SHP77 treated with DMSO at 0.1 percent for 48 hours (cell line): ENCODE measurements around the gene ZG16B.
A peak's percentile ranks its signal among the peaks of the same experiment; 100 is the strongest.

Experiments
- DNase-seq: peaks from one replicate; lab custom pipeline; 2025; lab: John Stamatoyannopoulos, UW

ZG16B gene, protein sequence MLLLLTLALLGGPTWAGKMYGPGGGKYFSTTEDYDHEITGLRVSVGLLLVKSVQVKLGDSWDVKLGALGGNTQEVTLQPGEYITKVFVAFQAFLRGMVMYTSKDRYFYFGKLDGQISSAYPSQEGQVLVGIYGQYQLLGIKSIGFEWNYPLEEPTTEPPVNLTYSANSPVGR

DNA sequence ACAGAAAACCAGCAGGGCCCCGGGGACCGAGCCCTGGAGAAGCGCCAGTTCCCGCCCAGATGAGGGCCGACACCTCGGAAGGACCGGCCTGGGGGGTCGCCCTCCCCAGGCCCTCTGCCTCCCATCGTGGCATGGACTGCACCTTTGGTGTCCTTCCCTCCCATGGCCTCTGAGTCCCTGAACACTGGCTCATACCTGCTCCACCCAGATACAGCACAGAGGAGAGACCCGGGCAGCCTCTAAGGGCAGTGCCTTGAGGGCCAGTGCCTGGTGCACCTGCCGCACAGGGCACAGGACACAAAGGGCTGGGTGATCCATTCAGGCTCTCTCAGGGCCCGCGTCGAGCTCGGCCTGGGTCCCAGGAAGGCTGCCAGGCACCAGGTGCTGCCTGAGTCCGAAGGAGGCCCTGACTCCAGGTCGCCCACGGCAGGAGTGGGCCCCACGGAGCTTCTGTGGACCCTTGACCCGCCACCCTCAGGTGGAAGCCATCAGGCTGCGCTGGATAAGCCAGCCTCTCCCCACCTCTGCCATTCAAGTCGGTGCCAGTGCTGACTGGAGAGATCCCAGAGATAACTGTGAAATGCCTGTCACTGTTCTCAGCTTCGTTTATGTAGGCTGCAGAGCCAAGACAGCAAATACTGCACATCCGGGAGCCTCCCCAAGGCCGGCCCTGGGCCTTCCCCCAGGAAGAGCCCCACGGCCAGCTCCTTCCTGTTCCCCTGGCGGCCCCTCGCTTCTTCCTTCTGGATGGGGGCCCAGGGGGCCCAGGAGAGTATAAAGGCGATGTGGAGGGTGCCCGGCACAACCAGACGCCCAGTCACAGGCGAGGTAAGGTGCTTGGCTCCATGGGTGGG is at the start of gene ZG16B:
ZG16B (plus strand) TSS at position 803 of the 854 bp plus-strand sequence. CDS start 139 bp downstream, outside the sequence.
- DNase-seq = peak; percentile 4

DNA sequence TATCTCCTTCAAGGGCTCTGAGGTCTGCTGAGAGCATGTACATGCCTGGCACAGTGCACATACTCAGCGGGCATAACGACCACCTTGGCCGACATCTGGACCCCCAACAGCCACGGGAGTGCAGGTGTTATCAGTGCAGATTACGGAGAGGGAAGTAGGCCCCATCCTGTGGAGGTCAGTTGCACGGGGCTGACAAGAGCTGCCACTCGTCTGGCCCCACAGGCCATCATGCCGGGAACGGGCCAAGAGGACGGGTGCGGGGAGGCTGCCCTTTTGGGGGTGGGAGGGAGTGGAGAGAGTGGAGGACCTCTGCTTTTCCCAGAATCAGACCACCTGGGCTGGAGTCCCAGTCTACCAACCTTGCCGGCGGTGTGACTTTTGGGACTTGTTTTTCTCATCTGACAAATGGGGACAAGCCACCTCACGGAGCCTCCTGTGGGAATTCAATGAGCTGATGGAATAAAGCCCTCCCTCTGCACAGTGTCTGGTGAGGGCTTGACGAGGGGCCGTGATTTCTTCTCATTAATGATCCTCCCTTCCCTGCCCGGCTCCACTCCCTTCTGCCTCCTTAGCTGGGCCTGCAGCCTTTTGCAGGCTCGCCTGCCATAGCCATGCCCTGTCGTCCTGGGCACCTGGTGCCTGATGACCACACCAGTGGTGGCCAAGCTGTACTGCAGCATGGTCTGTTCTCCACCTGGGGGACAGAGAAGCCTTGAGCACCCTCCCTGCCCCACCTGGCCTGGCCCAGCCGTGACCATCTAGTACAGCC is 47.3 kb upstream of the ZG16B start:
- DNase-seq = no peak

DNA sequence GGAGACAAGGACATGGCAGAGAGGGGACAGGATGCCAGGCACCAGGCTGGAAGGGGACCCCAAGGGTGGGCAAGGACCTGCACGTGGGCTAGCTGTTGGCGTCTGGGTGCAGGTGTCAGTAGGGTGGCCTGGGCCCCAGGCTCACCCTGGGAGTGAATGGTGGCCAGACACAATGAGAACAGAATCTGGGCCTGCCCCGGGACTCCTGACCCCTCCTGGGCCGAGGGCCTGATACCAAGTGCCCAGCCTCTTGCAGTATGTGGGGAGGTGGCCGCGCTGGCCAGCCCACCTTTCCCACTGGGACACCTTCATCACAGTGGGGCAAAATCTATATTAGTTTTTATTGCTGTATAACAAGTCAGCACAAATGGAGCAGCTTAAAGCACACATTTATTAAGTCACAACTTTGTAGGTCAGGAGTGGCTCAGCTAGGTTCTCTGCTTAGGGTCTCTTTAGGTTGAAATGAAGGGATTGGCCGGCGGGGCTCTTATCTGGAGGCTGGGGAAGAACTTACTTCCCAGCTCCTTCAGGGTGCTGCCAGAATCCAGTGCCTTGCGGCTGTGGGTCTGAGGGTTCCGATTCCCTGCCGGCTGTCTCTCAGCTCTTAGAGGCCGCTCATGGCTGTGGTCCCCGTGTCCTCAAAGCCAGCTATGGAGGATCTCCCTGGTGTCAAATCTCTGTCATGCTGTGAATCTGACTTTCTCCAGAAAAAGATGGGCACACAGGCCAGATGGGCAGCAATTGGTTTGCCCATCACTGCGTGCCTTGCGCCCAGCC is 46.3 kb upstream of the ZG16B start:
- DNase-seq = no peak

DNA sequence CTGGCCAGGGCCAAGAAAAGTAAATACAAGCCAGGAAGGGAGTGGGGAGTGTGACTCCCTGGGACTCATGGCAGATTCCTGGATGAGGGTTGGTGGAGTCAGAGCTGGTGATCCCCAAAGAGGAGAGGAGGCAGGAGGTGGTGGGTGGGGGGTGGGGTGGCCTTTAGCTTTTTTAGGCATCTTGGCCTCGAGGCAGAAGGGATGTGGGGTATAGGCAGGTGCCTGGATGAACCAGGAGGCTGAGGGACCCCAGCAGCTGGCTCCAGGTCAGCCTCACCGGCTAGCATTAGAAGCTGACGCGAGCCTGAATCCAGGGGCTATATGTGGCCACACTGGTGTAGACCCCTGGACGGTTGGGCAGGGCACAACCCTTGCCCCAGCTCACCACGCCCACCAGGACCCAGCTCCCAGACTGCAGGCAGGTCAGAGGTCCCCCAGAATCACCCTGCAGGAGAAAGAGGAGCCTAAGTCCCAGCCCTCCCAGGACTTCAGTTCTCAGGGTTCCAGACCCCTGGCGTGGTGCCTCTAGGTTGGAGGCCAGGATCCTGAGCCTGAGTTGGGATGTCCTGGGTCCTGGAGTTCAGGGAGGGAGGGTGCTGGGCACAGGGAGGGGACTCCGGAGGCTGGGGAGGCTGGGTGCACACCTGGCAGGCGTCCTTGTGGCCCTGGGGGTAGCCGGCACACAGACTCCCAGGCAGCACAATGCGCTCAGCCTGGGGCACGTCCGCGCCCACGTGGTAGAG is 45.6 kb upstream of the ZG16B start:
- no peak for DNase-seq

DNA sequence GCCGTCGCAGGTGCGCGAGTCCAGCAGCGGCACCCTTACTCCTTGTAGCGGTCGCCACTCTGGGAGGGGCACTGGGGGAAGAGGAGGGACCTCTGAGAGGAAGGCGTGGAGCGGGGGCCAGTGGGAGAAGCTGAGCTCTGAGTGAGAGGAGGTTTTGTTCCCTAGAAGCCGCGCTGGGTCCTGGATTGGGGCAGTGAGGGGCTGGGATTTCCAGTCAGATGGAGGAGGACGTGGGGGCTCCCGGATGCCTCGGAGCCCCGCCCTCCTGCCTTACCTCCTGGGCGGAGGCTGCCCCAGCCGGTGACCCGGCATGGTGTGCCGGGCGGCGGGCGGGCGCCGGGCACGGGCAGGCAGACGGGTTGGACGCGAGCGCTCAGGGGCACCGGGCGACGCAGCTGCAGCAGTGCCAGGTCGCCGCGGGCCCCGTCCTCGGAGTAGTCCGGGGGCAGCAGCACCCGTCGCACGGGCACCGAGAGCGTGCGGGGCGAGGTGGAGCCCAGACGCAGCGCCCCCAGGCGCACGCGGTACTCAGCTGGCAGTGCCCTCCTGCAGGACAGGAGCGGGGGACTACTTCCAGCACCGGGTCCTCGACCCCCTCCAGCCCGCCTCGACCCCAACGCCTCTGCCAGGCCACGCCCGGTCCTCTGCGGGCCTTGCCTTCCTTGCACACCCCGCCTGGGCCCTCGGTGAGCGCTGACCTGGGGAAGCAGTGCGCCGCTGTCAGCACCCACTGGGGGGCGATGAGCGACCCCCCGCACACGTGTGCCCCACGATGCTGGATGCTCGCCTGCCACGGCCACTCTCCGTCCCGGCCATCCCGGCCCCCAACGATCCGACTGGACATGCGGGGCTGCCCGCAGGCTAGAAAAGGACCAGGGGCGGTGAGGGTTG is 44.8 kb upstream of the ZG16B start:
- DNase-seq = no peak

DNA sequence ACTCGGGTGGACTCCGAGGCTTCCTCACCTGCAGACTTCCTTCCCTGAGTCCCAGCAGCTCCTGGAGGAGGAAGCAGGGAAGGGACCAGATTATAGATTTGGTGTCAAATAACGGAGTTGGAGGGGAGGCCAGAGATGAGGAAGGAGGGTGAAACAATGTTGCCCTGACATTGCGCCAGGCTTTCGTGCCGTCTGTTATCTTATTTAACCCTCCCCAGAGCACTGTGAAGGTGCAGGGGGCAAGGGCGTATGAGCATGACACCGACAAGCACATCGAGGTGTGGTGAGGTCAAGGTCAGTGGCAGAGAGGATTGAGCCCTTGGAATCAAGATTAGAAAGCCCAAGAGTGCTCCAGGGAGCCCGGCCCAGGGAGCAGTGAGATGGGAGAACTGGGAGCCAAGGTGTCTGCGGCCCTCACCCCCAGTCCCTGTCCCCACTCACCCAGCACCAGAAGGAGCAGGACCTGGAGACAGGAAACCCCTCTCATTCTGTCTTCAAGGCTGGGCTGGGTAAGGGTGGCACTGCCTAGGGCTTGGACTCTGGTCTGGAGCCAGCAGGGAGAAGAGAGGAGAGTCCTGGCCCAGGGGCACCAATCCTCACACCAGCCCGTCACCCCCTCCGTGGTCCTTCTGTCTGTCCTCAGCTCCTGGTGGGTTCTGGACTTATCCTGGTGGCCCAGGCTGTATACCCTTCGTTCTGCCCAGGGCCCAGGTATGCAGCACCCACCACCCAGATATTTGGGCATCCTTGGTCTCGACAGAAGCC is 43.9 kb upstream of the ZG16B start:
- no peak for DNase-seq

DNA sequence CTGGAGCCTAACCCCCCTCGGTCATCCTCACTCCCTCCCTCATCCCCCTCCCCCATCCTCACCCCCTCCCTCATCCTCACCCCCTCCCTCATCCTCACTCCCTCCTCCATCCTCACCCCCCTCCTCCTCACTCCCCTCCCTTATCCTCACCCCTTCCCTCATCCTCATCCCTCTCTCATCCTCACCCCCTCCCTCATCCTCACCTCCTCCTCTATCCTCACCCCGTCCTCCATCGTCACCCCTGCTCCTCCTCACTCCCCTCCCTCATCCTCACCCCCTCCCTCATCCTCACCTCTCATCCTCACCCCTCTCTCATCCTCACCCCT is 43.3 kb upstream of the ZG16B start:
- no peak for DNase-seq

DNA sequence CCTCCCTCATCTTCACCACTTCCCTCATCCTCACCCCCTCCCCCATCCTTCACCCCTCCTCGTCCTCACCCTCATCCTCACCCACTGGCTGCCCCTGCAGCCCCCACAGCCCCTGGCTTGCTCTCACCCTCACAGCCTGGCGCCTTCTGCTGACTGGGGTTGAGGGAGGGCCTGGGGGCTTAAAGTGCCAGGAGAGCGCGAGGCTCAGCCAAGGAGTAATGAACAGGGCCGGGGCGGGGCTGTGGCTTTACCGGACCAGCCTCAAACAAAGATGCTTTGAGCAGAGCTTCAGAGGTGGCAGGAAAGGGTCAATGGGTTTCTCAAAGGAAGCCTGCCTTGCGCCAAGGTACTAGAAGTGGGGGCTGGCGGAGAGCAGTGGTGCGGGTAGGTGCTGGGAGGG is 42.7 kb upstream of the ZG16B start, which contains the start of gene PRSS33:
PRSS33 (minus strand) TSS at position 155 of the 400 bp plus-strand sequence. CDS start 1,013 bp downstream, outside the sequence.
- DNase-seq = no peak

DNA sequence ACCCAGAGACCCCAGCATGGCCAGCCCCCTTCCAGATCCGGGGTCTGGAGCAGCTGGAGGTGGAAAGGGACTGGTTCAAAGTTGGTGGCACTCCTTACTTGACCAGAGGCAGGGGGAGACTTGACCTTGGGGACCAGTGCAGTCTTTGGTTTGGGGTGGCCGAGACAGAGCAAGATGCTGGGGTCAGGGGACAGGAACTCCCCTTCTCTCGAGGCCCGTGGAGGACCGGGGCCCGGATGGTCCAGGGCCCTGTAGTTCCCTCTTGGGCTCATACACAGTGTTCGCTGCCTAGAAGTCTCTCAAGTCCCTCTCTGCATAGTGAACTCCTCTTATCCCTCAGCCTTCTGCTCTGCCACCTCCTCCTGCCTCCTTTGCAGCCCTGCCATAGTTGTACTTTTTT is 42.1 kb upstream of the ZG16B start:
- no peak for DNase-seq

DNA sequence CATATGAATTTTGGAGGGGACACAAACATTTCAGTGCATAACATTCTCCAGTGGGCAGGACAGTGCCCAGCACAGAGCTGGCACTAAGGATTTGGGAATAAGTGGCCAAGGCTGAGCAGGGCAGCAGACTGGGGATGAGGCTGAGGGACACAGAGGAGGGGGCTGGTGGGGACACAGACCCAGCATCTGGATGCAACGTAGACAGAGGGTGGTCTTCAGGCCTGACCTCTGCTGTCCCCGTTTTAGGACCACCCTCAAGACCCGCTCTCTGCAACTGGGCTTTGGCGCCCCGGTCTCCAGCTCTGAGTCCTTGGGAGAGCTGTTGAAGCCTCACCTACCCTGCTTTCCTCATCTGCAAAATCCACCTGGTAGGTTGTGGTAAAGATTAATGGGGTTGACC is 39.5 kb upstream of the ZG16B start:
- no peak for DNase-seq

DNA sequence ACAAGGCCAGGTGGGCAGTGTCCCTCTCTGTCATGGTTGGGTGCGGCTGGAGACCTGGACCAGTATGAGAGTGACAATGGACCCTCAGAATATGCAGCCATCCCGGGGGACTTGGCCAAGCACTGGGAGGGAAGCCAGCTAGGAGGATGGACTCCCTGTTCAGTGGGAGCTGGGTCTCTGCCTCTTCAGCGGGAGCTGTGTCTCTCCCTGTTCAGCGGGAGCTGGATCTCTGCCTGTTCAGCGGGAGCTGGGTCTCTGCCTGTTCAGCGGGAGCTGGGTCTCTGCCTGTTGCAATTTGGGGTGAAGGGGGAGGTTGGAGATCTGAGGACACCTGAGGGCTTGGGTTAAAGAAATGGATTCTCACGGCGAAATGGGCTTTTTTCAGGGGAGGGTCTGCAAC is 38.9 kb upstream of the ZG16B start:
- DNase-seq = no peak

DNA sequence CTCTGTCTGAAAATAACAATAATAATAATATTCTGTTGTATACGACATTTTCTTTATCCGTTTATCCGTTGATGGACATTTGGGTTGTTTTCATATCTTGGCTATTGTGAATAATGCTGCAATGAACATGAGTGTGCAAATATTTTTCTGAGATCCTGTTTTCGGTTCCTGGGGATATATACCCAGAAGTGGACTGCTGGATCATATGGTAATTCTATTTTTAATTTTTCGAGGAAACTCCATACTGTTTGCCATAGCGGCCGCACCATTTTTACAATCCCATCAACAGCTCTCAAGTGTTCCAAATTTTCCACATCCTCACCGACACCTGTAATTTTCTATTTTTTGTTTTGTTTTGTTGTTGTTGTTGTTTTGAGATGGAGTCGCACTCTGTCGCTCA is 37.2 kb upstream of the ZG16B start:
- DNase-seq = no peak

DNA sequence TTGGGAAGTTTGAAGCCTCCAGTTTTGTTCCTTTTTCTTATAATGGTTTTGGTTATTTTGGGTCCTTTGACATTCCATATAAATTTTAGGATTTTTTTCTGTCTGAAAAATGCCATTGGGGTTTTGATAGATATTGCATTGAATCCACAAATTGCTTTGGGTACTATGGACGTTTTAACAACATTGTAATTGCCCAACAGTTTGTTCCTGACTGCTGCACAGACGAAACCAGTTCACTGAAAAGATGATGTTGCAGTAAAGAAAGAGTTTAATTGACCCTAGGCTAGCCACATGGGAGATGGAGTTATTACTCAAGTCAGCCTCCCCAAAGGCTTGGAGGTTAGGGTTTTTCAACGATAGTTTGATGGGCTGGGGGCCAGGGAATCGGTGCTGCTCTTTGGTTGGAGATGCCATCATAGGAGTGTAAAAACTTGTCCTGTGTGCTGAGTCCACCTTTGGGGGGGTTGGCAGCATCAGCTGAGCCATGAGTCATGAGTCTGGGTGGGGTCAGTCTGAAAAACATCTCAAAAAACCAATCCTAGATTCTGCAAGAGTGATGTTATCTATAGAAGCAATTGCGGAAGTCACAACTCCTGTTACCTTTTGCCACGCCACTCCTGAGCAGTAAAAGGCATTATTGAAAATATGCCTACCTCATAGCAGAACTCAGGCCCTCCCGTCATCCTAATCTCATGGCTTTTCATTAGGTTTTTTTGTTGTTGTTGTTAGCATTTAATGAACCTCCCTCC is 34.5 kb upstream of the ZG16B start:
- DNase-seq = no peak

DNA sequence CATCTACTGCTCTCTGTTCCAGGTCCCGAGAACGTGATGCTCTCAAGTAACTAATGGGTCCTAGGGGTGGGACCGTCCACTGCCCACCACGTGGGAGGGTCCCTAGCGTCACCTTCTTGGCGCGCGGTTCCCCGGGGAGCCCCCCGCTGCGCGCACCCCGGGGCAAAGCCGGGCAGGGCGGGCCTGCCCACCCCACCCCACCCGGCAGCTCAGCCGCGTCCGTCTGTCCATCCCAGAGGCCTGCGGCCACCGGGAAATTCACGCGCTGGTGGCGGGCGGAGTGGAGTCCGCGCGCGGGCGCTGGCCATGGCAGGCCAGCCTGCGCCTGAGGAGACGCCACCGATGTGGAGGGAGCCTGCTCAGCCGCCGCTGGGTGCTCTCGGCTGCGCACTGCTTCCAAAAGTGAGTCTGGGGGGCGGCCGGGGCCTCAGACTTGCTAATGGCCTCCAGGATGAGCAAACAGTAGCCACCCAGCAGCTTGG is 31.3 kb upstream of the ZG16B start:
- no peak for DNase-seq

DNA sequence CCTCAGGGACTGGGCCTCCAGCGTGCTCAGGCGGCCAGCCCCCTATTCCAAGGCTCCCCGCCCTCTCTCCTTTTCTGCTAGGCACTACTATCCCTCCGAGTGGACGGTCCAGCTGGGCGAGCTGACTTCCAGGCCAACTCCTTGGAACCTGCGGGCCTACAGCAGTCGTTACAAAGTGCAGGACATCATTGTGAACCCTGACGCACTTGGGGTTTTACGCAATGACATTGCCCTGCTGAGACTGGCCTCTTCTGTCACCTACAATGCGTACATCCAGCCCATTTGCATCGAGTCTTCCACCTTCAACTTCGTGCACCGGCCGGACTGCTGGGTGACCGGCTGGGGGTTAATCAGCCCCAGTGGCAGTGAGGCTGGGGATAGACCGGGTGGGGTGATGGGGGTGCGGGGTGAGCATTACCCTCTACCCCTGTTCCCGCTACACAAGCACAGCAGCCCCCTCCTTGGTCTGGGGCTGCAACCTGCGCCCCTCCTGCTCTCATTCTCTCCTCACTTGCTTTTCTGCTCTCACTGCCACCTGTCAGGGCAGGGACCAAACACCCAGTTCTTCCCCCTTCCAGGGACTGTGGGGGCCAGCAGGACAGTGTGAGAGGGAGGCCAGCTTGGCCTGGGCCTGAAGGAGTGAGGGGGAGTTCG is 30.8 kb upstream of the ZG16B start:
- no peak for DNase-seq

DNA sequence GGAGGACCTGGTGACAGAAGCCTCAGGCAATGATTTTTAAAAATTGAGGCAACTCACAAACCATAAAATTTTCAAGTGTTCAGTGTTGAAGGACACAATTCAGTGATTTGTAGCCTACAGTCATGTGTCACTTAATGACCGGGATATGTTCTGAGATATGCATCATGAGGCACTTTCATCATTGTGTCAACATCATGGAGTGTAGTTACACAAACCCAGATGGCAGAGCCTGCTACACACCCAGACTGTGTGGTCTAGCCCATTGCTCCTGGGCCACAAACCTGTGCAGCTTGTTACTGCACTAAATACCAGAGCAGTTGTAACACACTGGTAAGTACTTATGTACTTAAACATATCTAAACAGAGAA is 30.3 kb upstream of the ZG16B start:
- peak; percentile 31 for DNase-seq

DNA sequence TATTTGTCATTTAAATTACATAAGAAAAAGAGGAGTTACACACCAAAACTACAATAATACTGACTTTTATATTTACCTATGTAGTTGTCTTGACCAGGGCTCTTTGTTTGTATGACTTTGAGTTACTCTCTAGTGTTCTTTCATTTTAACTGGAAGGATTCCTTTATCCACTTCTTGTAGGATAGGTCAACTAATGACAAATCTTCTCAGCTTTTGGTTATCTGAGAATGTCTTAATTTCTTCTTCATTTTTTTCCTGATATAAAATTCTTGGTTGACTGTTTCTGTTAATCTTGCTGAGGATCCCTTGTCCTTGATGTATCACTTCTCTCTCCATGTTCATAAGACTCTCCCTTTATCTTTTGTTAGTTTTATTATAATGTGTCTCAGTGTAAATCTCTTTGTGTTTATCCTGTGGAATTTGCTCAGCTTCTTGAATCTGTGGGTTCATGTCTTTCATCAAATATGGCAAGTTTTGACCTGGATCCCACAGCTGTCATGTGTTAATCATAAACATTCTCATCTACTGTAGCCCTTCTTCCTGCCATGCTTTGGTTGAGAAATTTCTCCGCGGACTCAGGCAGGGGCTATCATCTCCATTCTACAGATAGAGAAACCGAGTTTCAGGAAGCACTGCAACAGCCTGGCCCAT is 26.4 kb upstream of the ZG16B start:
- no peak for DNase-seq

DNA sequence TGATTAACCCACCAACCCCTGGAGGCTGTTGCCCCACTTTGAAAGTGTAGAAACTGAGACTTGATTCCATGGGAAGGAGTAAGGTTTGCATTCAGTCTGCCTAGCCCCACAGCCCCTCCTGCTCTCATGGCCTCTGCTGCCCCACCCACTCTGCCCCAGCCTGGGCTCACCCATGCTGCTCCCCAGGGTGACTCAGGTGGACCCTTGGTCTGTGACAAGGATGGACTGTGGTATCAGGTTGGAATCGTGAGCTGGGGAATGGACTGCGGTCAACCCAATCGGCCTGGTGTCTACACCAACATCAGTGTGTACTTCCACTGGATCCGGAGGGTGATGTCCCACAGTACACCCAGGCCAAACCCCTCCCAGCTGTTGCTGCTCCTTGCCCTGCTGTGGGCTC is 25.4 kb upstream of the ZG16B start:
- no peak for DNase-seq
